Forelimb muscle (tissue), 1 donor: Measurements from ENCODE around the gene HNRNPF. TPM values are rescaled to one million over a fixed set of nuclear protein-coding genes. Genes with fewer than 3 reads are reported as not detected.
"Not testable (repeated sequence)": the region's sequence is repeated elsewhere in the genome, so short reads cannot be mapped to it uniquely, and the experiment has no call there.

Source experiments
- DNase-seq: peaks from one replicate; pipeline ENCODE4 v3.0.0-alpha.2; 2013; ENCODE audit warnings: low read depth
- polyA plus RNA-seq: library from polyadenylated mRNA; unstranded; fragments of 120-200 nt; gene quantifications from one replicate; pipeline ENCODE4 v1.2.1, GENCODE V29; 2013; ENCODE audit not compliant: insufficient read length

HNRNPF gene
- polyA plus RNA-seq, 1 donor, result 100.0 TPM

DNA sequence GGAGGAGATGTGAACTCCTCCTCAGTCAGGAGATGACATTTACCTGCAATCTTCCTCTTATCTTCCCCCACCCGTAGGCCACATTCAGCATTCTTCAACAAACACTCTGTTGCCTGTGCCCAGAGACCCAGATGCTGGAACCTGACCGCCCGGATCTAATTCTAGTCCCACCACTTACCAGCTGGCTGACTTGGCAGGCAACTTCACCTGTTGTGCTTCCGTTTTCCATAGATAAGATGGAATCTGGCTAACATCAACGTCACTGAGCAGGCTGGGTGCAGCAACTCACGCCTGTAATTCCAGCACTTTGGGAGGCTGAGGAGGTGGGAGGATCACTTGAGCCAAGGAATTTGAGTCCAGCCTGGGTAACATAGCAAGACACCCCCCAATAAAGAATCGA lies 58.8 kb downstream of the HNRNPF start:
- DNase-seq, result no peak

DNA sequence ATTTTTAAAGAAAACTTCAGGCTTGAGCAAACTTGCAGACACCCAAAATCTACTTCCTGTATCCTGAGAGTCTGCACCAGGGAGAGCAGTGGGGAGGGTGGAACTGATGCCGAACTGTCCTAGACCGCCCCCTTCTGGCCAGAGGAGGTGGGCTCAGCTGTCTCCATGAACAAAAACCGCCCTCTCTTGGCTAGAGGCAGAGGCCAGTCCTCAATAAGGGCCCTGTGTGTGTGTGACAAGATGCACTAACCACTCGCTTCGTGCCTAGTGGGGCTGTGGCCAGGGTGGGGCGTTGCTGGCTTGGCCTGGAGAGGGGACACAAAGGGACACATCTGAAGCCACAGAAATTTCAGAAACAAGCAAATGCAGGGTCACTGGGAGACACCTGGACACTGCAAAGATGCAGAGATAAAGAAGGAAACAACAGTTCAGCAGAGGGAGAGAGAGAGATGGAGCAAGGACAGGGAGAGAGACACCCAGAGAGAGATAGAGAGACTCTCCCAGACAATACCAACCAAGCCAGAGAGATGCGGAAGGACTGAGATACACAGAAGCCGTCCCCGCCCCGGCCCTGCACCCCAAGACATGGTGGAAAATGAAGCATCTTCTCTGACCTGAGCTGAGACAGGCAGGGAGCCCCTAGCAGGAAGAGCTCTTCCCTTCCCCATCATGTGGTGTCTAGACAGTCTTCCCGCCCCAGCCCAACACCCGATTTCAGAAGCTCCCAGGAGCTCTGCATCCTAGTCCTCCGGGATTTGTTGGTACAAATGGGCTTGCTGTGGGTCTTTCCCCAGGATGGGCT lies 60.3 kb downstream of the HNRNPF start:
- DNase-seq, result peak; percentile 54

DNA sequence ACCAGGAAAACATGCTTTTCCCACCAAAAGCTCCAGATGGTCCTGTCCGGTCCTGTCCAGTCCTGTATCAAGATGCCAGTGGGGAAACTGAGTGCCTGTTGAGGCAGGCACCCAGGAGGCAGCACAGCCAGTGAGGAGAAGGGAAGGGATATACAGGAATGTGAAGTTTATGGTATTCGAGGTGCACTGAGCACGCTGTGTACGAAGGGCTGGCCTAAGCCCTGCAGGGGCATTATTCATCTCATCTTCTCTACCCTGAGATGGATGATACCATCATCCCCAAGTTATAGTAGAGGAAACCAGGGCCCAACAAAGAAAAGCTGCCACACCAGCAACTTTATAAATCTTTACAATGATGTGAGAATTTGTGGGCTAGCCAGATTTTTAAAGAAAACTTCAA lies 61.0 kb downstream of the HNRNPF start:
- no peak for DNase-seq

DNA sequence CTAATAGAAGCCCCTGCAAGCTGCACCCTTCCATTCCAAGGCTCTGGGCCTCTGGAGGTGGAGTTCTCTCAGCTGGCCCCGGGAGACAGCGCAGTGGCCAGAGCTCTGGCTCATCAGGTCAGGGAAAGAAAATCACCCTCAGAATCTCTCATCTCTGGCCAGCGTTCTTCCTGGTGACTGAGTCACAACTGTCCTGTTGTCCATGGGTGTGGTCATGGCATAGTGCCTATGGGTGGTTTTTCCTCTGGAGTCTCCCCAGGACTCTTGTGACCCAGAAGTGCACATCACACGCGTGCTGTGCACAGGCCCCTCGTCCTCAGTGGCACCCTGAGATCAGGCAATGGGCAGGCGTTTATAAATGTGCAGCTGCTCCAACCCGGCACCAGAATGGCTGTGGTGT lies 64.9 kb downstream of the HNRNPF start:
- no peak for DNase-seq

DNA sequence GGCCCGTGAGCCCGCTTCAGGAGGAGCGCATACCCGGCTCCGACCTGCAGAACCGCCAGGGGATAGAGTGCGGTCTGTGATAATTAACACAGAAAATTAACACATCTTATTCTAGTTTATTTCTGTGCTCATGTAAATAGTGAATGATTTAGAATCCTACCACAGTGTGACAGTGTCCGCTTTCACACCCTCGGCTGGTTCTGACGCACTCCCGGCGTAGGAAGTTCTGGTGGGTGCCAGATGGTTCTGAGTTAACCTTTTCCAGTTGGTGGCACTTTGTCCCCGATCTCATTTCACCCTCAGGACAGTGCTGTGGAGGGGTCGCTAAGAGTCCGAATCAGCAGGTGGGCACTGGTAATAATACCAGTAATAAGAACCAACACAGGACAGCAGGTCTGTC lies 65.9 kb downstream of the HNRNPF start:
- no peak for DNase-seq

DNA sequence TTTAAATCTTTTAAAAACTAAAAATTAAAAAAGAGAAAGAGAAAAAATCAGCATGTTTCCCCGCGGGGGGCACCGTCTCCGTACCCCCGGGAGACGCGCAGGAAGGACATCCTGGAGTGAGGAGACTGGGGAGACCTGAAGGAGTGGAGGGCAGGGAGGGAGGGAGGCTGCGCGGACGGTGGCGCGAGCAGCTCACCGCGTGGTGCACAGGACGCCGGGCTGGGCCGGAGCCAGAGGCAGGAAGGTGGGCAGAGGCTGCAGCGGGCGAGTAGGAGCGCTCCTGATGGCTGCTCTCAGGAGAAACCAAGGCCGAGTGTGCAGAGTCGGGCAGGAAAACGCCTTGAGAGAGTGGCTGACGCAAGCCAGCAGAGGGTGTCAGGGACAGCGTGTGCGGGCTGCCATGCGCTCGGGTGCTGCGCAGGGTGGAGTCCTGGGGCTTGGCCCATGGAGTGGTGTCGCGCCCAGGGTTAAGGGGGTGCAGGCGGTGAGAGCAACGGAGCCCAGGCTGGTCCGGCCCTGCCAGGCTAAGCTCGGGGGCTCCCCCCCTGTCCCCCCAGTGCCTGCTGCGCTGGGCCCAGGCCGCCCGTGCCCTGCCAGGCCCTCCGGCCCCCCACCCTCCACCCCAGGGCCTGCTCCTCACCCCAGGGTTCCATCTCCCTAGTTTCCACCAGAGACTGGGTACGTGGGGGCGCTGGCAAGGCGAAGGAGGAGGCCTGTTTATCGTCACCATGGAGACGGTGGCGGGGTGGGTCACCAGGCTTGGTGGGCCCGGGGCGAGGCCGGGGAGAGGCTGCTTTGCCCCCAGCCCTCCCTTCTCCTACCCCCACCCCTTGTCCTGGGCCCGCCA lies 66.5 kb downstream of the HNRNPF start:
- DNase-seq, result no peak

DNA sequence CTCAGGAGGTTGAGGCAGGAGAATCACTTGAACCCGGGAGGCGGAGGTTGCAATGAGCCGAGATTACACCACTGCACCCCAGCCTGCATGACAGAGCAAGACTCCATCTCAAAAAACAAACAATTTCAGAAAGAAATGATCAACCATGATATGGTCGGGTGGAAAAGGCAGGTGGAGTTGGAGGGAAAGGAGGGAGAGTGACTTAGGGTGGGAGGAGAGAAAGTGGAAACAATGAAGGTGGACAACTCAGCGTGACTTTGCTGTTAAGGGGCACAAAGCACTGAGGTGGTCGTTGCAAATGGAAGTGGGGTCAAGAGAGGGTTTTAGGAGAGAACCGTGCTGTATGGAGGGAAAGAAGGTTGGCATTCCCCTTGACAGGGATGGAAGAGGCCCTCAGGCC lies 67.5 kb downstream of the HNRNPF start:
- DNase-seq, result no peak

DNA sequence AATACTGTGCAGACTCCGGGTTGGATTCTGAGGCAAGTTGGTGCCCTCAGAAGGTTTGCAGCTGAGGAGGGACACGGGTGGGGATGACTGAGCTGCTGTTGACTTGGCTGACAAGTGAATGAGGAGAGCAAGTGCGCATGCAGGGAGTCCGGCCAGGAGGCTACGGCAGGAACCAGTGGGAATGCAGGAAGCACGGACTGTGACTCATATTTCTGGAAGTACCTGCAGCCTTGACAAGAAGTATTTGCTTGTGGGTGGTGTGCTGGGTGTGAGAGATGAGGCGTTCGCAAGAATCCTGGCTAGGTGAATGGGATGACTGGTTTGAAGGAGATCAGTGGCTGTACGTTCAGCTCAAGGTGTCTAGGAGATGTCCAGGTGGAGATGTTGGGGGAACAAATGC lies 68.4 kb downstream of the HNRNPF start:
- no peak for DNase-seq

DNA sequence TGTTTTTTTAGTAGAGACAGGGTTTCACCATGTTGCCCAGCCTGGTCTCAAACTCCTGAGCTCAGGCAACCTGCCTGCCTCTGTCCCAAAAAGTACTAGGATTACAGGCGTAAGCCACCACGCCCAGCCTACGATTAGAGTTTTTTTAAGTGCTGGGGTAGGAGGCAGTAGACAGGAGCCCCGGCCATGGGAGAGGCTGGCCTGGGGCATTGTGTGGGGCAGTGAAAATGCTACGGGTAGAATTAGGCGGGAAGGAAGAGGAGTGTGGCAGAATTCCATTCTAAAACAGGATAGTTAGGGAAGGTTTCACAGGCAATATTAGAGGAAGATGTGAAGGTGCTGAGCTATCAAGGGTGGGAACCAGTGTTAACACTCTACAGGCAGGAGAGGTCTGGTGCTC lies 68.9 kb downstream of the HNRNPF start:
- no peak for DNase-seq

DNA sequence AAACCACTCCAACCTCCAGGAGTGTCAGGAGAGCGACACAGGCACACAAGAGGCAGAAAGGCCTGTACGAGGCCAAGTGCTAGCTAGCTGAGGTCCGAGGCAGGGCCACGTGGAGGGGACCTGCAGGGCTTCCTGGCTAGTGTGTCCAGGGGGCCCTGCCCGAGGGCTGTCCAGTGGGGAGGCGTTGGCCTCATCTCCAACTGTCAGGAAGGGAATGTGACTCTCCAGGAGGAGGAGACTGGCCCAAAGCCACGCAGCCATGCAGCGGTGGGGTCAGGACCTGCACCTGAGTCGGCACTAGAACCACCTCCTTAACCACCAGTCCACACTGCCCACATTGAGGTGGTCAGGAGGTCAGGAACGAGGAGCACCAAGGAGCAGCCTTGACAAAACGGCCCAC lies 69.8 kb downstream of the HNRNPF start:
- DNase-seq, result no peak

DNA sequence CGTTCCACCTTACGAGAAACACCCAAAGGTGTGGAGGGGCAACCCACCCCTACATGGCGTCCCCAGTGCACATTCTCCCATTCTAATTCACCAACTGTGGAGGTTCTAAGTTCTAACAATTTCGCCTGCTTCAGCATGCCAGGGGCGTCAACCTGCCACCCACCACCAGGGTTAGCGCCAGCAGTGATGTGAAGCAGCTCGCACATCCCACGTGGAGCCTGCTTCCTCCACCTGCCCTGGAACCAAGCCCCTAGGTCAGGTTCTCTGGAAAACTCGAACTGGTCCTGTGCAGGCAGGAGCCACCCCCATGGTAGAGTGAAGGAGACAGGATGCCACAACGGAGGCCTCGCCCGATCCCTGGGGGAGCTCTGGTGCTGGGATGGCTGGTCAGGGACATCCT lies 70.9 kb downstream of the HNRNPF start:
- no peak for DNase-seq

DNA sequence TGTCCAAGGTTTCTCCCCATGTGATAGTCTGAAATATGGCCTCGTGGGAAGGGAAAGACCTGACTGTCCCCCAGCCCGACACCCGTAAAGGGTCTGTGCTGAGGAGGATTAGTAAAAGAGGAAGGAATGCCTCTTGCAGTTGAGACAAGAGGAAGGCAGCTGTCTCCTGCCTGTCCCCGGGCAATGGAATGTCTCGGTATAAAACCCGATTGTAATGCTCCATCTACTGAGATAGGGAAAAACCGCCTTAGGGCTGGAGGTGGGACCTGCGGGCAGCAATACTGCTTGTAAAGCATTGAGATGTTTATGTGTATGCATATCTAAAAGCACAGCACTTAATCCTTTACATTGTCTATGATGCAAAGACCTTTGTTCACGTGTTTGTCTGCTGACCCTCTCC lies 71.5 kb downstream of the HNRNPF start:
- DNase-seq, result not testable (repeated sequence)

DNA sequence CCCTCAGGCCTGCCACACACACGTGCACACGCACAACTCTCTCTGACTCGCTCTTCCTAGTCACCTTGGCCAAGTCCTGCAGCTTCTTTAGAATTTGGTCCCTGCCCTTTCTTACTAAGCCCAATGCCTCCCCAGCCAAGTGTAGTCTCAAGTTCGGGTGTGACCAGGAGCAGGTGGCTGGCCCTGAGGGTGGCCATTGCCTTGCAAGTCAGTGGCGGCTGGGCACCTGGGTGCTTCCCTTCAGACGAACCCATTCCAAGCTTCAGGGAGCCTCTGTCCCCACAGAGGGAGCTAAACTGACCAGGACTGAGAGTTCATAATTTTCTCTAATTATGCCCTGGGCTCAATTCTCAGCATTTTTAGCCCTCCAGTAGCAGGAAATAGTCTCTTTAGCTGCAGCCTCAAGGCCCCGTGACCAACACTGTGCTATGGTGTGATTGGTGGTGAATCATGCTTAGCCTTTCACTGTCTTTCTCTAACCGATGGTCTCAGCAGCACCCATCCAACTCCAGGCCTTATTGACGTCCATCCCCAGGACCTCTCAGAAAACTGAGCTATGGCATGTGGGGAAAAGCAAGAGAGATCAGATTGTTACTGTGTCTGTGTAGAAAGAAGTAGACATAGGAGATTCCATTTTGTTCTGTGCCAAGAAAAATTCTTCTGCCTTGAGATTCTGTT lies 72.2 kb downstream of the HNRNPF start:
- no peak for DNase-seq

DNA sequence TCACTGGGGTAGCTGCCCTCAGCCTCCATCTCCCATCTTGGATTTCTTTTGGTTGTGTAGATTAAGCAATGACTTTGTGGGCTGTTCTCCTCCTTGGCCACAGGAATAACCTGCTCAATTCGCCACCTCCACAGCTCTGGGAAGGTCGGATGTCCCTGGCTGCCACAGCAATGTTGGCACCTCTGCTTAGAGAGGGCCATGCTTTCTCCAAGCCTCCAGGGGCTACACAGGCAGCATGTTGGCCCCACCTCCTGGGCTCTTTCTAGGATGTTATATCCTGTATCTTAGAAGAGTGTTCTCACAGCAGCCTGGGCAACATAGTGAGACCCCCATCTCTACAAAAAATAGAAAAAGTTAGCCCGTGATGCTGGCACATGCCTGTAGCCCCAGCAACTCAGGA lies 72.9 kb downstream of the HNRNPF start:
- no peak for DNase-seq

Other genes starting within 250 kb of the HNRNPF start
- 0.43 TPM for gene RASGEF1A, start 142.1 kb downstream of the HNRNPF start, polyA plus RNA-seq
- gene FXYD4, start 37.5 kb downstream of the HNRNPF start, polyA plus RNA-seq, result 1.1 TPM
- gene ZNF487, start 27.9 kb upstream of the HNRNPF start, polyA plus RNA-seq, result 4.6 TPM
- gene ZNF239, start 165.4 kb upstream of the HNRNPF start, polyA plus RNA-seq, result 6.6 TPM
- 2.7 TPM for gene ZNF485, start 197.3 kb upstream of the HNRNPF start, polyA plus RNA-seq
- 46.8 TPM for gene ZNF32, start 239.7 kb upstream of the HNRNPF start, polyA plus RNA-seq